ELF-1 (cell line): ENCODE results near the gene MVK.

Source experiments
- DNase-seq: peaks from one replicate; pipeline ENCODE4 v3.0.0-alpha.2; 2016; ENCODE audit warnings: low read depth, low spot score

The MVK gene

GRCh38 chr12:109563291-109564284 lies 10.0 kb upstream of the MVK start:
- DNase-seq: no peak

- no peak for DNase-seq
Observed at GRCh38 chr12:109566424-109566823, 7.2 kb upstream of the MVK start.

DNA sequence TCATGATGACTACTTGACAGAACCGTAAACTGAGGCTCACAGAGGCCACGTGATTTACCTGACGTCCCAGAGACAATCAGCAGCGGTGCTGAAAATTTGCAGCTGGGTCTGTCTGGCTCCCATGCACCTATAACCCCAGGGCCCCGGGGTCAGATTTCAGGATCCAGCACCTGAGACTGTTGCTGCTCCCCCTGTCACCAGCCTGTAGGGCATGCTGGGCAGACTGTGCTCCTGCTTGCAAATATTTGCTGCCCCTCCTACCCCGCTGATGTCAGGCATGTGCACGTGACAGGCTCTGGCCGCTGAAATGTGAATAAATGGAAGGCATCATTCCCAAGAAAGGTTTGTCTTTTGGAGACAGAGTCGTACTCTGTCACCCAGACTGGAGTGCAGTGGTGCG lies 6.3 kb upstream of the MVK start:
- peak; percentile 41 for DNase-seq

DNA sequence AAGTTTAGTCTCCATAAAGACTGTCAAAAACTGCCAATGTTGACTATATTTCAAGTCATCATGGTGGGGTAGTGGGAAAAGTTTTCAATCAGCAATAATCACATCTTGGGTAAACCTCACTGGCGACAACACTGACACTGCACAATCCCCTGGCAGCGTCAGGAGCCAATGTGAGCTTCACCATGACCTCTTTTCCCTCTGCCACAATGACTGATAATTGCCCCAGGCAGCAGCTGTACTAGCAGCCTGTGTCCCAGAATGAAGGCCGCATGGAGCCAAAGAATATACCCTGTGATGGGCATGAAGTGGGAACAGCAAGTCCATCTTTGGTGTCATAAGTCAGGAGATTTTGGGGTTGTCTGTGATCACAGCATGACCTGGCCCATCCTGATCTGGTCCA lies 5.6 kb upstream of the MVK start:
- no peak for DNase-seq

DNA sequence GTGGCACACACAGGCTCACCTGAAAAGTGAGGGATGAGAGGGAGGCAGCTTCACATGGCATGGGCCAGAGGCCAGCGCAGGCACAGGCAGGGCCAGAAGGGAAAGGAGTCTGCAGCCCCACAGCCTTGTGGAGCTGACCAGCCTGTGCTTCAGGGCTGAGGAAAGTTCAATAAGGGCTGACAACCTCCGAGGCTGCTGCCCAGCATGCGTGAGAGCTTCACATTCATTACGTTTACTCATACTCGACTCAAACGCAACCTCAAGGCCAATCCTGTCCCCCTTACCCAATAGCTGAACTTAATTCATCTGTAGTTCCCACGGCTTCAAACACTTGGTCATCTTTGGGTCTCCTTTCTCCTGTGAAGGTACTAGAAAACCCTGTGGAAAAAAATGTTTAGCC lies 5.1 kb upstream of the MVK start:
- no peak for DNase-seq

DNA sequence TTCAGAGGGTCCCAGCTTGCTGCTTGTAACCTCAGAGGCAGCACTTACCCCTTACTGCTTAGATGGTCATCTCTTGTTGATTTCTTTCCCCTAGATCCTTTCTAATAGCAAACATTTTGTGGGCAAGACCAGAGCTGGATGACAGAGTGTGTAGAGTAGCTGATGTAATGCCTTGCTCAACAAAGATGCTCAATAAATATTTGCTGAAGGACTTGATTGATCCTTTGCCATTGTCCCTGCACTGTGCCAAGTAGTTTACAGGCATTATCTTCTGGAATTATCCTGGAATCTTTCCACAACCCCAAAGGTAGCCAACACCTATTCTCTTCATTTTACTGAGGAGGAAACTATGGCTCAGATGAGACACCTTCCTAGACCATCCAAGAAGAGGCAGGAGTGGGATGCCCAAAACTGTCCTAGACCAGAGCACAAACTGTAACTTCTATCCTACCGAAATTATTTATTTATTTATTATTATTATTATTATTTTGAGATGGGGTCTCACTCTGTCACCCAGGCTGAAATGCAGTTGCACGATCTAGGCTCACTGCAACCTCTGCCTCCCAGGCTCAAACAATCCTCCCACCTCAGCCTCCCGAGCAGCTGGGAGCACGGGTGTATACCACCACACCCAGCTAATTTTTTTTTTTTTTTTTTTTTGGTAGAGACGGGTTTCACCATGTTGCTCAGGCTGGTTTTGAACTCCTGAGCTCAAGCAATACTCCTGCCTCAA lies 1.7 kb upstream of the MVK start:
- no peak for DNase-seq

- DNase-seq: no peak
Observed at GRCh38 chr12:109572506-109572845, 1.1 kb upstream of the MVK start.

GRCh38 chr12:109573914-109574244 lies 285 bp downstream of the MVK start:
- no peak for DNase-seq

DNA sequence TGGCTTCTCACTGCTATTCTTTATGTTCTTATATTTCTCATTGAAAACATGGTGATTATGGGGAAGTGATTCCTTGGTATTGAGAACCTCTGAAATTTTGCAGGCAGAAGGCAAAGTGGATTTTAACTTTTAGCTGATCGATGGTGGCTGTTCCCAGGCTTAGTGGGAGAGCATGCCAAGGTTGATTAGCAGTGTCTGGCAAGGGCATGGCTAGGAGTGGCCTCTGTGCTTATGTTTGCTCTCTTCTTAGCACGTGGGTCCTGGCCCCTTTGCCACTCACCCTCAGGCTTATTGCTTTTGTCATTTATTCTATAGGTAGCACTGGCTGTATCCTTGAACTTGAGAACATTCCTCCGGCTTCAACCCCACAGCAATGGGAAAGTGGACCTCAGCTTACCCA lies 2.1 kb downstream of the MVK start:
- DNase-seq: no peak

GRCh38 chr12:109577311-109577710 lies 3.7 kb downstream of the MVK start:
- no peak for DNase-seq

DNA sequence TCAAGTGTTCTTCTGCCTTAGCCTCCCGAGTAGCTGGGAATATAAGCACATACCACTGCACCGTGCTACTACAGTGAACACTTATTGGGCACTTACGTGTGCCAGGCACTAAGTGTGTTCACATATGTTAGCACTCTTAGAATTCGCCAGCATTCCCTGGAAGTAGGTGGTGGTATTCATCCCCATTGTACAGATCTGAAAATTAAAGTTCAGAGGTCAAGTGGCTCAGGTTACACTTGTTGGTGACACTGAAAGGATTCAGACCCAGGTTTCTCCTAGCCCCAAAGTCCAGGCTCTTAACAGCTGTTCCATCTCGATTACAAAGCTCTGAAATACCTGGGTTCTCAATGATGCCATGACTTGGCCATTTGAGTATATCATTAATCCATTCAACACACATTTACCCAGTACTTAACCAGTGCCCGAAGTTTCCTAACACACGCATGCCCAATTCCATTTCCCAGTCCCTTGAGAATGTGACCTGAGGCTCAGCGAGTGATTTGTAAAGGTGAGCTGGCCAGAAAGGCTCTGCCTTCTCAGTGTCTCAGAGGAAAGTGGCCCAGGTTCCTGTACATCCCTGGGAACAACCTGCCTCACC lies 4.8 kb downstream of the MVK start:
- DNase-seq: no peak

GRCh38 chr12:109579639-109580038 lies 6.0 kb downstream of the MVK start:
- no peak for DNase-seq

GRCh38 chr12:109580272-109580671 lies 6.7 kb downstream of the MVK start:
- DNase-seq: no peak

- DNase-seq: no peak
Observed at GRCh38 chr12:109580684-109581333, 7.2 kb downstream of the MVK start.

- DNase-seq: no peak
Observed at GRCh38 chr12:109581334-109581691, 7.7 kb downstream of the MVK start.

- no peak for DNase-seq
Observed at GRCh38 chr12:109581856-109582255, 8.3 kb downstream of the MVK start.

DNA sequence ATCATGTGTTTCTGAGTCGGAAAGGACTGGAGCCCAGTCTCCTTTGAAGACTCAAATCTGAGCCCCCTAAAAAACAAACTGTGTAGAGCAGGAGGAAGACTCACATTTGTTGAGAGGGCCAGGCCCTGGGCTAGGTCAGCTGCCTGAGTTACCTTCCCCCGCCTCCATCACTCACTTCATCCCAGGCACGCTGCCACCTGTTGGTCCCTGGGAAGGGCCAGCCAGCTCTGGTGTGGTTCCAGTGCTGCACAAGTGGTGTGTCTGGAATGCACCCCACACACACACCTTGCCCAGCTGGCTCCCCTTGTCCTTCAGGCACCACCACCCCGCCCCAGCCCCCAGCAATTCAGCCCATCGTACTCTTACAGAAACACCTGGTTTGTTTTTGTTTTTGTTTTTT lies 9.0 kb downstream of the MVK start:
- no peak for DNase-seq

DNA sequence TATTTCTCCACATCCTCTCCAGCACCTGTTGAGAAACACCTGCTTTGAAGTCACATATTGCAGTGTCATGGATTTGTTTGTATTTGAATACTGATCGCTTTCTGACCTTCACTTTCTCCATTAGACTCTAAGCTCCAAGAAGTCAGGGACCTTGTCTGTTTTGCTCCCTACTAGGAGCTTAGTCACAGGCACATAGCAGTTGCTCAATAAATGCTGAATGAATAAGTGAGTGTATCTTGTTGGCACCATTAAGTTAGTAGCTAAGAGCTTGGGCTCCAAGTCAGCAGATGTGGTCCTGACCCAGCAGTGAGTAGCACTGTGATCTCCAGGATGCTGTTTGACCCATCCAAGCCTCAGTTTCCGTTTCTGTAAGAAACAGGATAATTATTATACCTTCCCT lies 10.1 kb downstream of the MVK start:
- DNase-seq: no peak

GRCh38 chr12:109586385-109587296 lies 13.0 kb downstream of the MVK start:
- no peak for DNase-seq

DNA sequence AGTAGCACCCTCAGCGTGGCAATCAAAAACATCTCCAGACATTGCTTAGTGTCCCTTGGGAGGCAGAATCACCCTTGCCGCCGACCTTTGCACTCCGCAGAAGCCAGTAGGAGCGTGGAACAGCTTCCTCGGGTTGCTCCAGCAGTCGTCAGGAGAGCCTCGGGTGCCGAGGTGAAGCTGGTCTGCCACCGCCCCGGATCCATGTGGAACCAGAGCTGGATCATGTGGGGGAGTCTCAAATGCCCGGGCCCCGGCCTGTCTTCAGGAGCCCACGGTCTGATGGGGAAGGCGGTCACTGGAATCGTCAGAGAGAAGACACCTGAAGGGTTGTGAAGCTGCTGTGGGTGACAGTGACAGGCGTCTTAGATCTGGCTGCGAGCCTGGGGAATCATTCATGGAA lies 14.3 kb downstream of the MVK start:
- no peak for DNase-seq
